ENCODE measurements around the gene ARHGAP30. TPM values are rescaled to one million over a fixed set of nuclear protein-coding genes. Genes with fewer than 3 reads are reported as not detected.

ARHGAP30 gene
- total and polyA plus RNA-seq, 9 donors, result 1.6 to 9.3 (median 2.8) TPM

DNA sequence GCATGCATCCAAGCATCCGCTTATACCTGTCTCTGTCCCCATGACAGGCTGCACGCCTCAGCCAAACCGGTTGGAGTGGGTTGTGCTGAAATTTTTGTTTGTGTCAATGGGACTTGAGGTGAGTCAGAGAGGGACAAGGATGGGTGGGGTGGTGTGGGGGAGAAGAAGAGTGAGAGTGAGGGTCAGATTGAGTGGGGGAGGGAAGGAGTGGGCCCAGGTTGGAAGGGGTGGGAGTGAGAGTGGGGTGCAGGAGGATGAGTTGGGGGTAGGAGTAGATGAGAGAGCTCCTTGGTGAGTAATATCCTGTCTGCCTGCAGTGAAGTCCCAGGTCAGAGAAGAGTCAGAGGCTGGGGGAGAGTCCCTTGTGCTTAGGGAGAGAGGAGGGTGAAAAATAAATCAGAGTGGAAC, 22.9 kb upstream of the ARHGAP30 start:
- DNase-seq, result no peak
- Histone ChIP-seq H3K36me3 (no peaks in the 10 kb centered on the region), H3K27ac (no peak overlapping the region), H3K27me3 (no peaks in the 10 kb centered on the region), H3K4me1 (ENCODE audit: insufficient read depth) (peaks cover 5% of the 10 kb centered on the region), H3K9me3 (no peaks in the 10 kb centered on the region), H3K4me3 (no peak overlapping the region)
- no peak for TF ChIP-seq EP300 (IDR thresholded peaks at IDR 0.05)
- TF ChIP-seq POLR2A (IDR thresholded peaks at IDR 0.05), result no peak
- TF ChIP-seq, protein P1, sequence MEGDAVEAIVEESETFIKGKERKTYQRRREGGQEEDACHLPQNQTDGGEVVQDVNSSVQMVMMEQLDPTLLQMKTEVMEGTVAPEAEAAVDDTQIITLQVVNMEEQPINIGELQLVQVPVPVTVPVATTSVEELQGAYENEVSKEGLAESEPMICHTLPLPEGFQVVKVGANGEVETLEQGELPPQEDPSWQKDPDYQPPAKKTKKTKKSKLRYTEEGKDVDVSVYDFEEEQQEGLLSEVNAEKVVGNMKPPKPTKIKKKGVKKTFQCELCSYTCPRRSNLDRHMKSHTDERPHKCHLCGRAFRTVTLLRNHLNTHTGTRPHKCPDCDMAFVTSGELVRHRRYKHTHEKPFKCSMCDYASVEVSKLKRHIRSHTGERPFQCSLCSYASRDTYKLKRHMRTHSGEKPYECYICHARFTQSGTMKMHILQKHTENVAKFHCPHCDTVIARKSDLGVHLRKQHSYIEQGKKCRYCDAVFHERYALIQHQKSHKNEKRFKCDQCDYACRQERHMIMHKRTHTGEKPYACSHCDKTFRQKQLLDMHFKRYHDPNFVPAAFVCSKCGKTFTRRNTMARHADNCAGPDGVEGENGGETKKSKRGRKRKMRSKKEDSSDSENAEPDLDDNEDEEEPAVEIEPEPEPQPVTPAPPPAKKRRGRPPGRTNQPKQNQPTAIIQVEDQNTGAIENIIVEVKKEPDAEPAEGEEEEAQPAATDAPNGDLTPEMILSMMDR (IDR thresholded peaks at IDR 0.05), result no peak
- intact Hi-C loops (cut with DNase I), result loop anchor here in 3 of 4 donors (10.0 kb wide), 4 partner anchors 48 to 368 kb away; partner anchors contain the start of gene USF1 (in 2 of the 3)
- WGBS, 3 donors, result 75 to 89% (median 81%) methylated on average over 3 of the region's 3 CpGs

DNA sequence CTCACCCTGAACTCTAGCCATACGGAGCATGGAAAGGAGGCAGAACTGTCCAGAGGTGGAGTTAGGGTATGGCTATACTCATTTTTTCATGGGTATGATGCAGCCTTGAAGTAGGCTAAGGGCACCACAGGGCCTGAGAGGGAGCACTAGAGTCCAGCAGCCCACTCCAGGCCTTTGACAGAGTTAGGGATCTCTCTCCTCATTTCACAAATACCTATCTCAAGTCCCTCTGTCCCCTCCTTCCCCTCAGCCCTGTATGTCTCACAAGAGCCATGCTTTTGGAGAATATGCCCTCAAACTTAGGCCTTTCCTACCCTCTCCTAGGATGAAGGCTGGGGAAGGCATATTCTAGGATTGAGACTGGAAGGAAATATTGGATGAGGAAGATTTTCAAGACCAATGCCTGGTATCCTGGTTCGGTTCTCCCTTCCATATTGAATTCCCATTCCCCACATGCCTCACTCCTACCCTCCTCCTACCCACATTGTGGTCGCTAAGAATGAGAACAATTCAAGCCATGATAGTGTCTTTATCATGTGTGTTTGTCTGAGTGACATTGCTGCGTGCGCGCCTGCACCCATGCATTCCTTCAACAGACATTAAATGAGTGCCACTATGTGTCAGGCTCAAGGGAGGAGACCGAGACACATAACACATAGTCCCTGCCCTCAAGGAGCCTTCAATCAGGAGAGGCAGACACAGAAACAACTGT, 22.3 kb upstream of the ARHGAP30 start:
- TF ChIP-seq EP300 (IDR thresholded peaks at IDR 0.05), result no peak
- no peak for TF ChIP-seq POLR2A (IDR thresholded peaks at IDR 0.05)
- TF ChIP-seq, protein P1 (IDR thresholded peaks at IDR 0.05), result no peak
- intact Hi-C loops (cut with DNase I), result loop anchor here in 3 of 4 donors (10.0 kb wide), 4 partner anchors 47 to 367 kb away; partner anchors contain the start of gene USF1 (in 2 of the 3)
- no peak for DNase-seq
- 88 to 93% (median 90%) methylated on average over 7 of the region's 7 CpGs for WGBS, 3 donors
- Histone ChIP-seq H3K27ac (no peak overlapping the region), H3K36me3 (no peaks in the 10 kb centered on the region), H3K9me3 (no peaks in the 10 kb centered on the region), H3K4me1 (ENCODE audit: insufficient read depth) (peaks cover under 1% of the 10 kb centered on the region), H3K27me3 (no peaks in the 10 kb centered on the region), H3K4me3 (no peak overlapping the region)

DNA sequence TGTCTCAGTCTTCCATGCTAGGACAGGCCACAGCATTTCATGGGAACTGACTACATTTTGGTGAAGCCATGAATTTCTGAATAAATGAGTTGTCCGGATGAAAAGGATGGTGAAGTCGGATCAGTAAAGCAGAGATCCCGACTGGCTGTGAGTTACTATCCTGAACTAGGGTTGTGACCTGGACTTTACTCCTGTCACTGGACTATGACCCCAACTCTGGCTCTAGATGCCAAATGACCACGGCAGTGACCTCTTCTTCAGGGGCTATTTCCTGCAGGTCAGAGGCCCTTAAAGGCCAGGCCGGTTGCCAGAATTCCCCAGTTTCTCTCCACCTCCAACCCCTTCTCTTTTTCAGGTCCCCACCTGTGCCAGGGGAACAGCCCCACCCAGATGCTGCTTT, 21.4 kb upstream of the ARHGAP30 start:
- TF ChIP-seq POLR2A (IDR thresholded peaks at IDR 0.05) (no peak), EP300 (IDR thresholded peaks at IDR 0.05) (no peak)
- TF ChIP-seq, protein P1 (IDR thresholded peaks at IDR 0.05), result no peak
- no peak overlapping the region for H3K27ac ChIP-seq
- intact Hi-C loops (cut with DNase I), result loop anchor here in 3 of 4 donors (10.0 kb wide), 4 partner anchors 46 to 366 kb away; partner anchors contain the start of gene USF1 (in 2 of the 3)

DNA sequence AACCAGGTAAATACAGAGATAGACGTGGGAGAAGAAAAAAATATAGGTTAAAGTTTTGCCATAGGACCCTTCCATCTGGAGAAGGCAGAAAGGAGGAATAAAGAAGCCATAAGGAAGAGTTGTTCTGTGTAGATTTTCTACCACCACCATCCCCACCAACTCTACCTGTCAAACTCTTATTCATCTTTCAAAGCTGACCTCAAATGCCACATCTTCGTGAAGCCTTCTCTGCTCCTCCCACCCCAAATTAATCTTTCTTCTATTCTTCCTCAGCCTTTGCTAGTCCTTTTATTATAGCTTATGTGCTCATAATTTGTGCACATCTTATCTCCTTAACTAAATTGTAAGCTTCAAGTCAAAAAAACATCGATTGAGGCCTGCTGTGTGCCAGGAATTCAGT, 20.9 kb upstream of the ARHGAP30 start:
- DNase-seq, result no peak
- no peaks in the 10 kb centered on the region for H3K9me3 ChIP-seq
- no peak overlapping the region for H3K4me3 ChIP-seq
- TF ChIP-seq, protein P1 (IDR thresholded peaks at IDR 0.05), result no peak
- TF ChIP-seq EP300 (IDR thresholded peaks at IDR 0.05) (no peak), POLR2A (IDR thresholded peaks at IDR 0.05) (no peak)
- no peaks in the 10 kb centered on the region for H3K4me1 ChIP-seq (ENCODE audit: insufficient read depth)
- H3K27me3 ChIP-seq, result no peaks in the 10 kb centered on the region
- H3K36me3 ChIP-seq, result no peaks in the 10 kb centered on the region
- intact Hi-C loops (cut with DNase I), result loop anchor here in 3 of 4 donors (10.0 kb wide), 4 partner anchors 46 to 366 kb away; partner anchors contain the start of gene USF1 (in 2 of the 3)
- 62 to 70% (median 67%) methylated on average over 3 of the region's 3 CpGs for WGBS, 3 donors
- H3K27ac ChIP-seq, result no peak overlapping the region

More for the DNA sequence above, 21.4 kb upstream of the ARHGAP30 start:
- WGBS, 3 donors, result 80 to 88% (median 81%) methylated on average over 5 of the region's 5 CpGs
- no peaks in the 10 kb centered on the region for H3K4me1 ChIP-seq (ENCODE audit: insufficient read depth)
- no peaks in the 10 kb centered on the region for H3K36me3 ChIP-seq
- DNase-seq, result no peak
- H3K27me3 ChIP-seq, result no peaks in the 10 kb centered on the region
- no peak overlapping the region for H3K4me3 ChIP-seq
- H3K9me3 ChIP-seq, result no peaks in the 10 kb centered on the region

Measured in ovary (tissue), 9 donors.